ENCODE results near the gene NIT2.

NIT2 gene, protein sequence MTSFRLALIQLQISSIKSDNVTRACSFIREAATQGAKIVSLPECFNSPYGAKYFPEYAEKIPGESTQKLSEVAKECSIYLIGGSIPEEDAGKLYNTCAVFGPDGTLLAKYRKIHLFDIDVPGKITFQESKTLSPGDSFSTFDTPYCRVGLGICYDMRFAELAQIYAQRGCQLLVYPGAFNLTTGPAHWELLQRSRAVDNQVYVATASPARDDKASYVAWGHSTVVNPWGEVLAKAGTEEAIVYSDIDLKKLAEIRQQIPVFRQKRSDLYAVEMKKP
- long read RNA-seq, full-length matches to known transcripts: 194 of 195 reads
- long read RNA-seq, partial matches to known transcripts: 0 of 195 reads
- long read RNA-seq, other reads (novel, unspliced or antisense): 1 of 195 reads

DNA sequence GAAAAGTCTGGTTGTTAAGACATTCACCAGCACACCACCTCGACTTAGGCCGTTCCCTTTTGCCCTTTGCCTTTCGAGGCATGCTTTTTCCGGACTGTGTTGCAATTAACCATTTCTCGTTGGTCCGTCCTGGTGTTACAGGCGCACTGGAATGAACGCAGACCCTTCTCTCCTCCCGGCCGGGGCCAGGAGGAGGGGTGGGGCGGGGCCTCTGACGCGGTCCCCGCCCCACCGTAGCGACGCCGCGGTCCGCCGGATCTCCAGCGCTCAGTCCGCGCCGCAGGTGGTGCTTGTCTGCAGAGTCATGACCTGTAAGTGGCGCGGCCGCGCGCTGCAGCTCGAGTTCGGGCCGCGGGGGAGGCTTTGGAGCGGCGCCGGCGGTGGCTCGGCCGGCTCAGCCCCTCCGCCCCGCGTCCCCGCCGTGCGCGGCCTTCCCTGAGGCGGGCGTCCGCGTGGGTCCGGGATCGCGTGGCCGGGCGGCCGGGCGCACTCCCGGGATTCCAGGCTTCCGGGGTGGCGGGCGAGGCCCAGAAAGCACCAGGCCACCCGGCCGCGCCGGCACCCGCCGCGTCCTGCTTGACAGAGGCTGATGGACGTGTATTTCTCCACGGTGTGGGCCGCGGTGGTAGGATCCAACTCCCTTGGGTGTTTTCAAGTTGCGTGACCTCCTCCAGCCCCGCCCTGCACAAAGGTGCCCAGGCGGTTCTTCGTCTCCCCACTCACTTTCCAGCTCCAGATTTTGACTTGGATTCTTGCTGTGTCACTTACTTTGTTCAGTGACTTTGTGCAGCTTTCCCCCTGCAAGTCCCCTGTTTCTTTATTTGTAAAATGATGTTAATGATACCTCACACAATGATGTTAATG is at the start of gene NIT2:
Gene NIT2, plus strand, starts transcription at position 270 of the 864 bp plus-strand sequence. Its CDS starts 35 bp downstream, at position 305.
- Histone ChIP-seq H3K4me3 (replicated peaks; ENCODE audit: insufficient read depth, low read length) (peak within 1 kb of the TSS; percentile 72), H3K27ac (replicated peaks) (peak within 1 kb of the TSS; percentile 62), H3K27me3 (ENCODE audit: insufficient read depth, poor library complexity, severe bottlenecking) (no peaks in the 10 kb centered on the region)
- no peak for TF ChIP-seq SPI1 (IDR thresholded peaks at IDR 0.05; ENCODE audit: borderline replicate concordance, low read depth)
- TF ChIP-seq POLR2AphosphoS5 (IDR thresholded peaks at IDR 0.05; ENCODE audit: low read depth): peak; percentile 78
- DNase-seq (ENCODE audit: low read depth in 1 of 2, low spot score in 1 of 2): peak; percentile 59 to 81

DNA sequence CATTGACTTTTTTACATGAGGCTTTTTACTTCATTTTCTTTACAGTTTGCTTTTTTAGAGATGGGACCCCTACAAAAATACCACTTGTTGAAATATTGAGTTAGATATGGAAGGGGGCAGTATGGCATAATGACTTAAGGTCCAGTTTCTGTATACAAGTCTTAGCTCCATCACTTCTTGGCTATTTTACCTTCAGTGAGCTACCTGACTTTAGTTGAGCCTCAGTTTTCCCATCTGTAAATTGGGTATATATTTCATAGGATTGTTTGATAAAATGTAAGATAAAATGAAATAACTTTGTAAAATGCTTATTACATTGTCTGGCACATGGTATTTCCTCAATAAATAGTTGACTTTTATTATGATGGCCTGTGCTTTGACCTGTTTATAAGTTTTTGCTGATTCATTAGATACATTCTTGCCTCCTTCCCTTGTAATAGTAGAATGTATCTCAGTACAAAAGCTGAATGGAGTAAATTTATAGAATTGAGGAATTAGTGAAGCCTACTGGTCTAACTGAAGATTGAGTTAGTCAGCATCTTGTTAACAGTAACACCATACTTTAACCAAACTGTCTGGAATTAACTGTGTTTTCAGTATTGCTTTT is 46.2 kb upstream of the NIT2 start:
- TF ChIP-seq SPI1 (IDR thresholded peaks at IDR 0.05; ENCODE audit: borderline replicate concordance, low read depth) (no peak), POLR2AphosphoS5 (IDR thresholded peaks at IDR 0.05; ENCODE audit: low read depth) (no peak), GABPA (IDR thresholded peaks at IDR 0.05; ENCODE audit: low read depth) (no peak)
- TF ChIP-seq, protein P1, sequence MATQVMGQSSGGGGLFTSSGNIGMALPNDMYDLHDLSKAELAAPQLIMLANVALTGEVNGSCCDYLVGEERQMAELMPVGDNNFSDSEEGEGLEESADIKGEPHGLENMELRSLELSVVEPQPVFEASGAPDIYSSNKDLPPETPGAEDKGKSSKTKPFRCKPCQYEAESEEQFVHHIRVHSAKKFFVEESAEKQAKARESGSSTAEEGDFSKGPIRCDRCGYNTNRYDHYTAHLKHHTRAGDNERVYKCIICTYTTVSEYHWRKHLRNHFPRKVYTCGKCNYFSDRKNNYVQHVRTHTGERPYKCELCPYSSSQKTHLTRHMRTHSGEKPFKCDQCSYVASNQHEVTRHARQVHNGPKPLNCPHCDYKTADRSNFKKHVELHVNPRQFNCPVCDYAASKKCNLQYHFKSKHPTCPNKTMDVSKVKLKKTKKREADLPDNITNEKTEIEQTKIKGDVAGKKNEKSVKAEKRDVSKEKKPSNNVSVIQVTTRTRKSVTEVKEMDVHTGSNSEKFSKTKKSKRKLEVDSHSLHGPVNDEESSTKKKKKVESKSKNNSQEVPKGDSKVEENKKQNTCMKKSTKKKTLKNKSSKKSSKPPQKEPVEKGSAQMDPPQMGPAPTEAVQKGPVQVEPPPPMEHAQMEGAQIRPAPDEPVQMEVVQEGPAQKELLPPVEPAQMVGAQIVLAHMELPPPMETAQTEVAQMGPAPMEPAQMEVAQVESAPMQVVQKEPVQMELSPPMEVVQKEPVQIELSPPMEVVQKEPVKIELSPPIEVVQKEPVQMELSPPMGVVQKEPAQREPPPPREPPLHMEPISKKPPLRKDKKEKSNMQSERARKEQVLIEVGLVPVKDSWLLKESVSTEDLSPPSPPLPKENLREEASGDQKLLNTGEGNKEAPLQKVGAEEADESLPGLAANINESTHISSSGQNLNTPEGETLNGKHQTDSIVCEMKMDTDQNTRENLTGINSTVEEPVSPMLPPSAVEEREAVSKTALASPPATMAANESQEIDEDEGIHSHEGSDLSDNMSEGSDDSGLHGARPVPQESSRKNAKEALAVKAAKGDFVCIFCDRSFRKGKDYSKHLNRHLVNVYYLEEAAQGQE (IDR thresholded peaks at IDR 0.05; ENCODE audit: insufficient replicate concordance, low read depth): no peak
- TF ChIP-seq, protein P2, sequence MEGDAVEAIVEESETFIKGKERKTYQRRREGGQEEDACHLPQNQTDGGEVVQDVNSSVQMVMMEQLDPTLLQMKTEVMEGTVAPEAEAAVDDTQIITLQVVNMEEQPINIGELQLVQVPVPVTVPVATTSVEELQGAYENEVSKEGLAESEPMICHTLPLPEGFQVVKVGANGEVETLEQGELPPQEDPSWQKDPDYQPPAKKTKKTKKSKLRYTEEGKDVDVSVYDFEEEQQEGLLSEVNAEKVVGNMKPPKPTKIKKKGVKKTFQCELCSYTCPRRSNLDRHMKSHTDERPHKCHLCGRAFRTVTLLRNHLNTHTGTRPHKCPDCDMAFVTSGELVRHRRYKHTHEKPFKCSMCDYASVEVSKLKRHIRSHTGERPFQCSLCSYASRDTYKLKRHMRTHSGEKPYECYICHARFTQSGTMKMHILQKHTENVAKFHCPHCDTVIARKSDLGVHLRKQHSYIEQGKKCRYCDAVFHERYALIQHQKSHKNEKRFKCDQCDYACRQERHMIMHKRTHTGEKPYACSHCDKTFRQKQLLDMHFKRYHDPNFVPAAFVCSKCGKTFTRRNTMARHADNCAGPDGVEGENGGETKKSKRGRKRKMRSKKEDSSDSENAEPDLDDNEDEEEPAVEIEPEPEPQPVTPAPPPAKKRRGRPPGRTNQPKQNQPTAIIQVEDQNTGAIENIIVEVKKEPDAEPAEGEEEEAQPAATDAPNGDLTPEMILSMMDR (IDR thresholded peaks at IDR 0.05; ENCODE audit: insufficient read depth, low read length): no peak
- H3K4me3 ChIP-seq (replicated peaks; ENCODE audit: insufficient read depth, low read length): no peak overlapping the region
- no peaks in the 10 kb centered on the region for H3K27me3 ChIP-seq (ENCODE audit: insufficient read depth, poor library complexity, severe bottlenecking)
- no peak overlapping the region for H3K27ac ChIP-seq (replicated peaks)
- DNase-seq (ENCODE audit: low read depth in 1 of 2, low spot score in 1 of 2): no peak

DNA sequence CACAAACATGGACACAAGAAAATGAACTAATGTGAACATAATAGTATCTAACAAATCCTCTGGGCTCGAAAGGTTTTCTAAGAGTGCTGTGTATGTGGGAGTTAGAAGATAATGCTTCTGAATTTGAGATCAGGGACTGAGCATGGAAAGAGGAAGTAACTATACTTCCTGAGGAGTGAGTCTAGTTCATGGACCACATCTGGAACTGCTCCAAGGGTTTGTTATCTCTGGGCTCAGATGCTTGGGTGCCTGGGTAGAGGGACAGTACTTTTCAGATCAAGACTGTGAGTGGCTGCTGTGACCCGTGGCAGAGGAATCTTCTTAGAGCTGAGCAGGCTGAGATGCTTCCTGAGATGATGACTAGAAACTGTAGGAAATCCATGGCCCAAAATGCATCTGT is 45.2 kb upstream of the NIT2 start:
- no peaks in the 10 kb centered on the region for H3K27me3 ChIP-seq (ENCODE audit: insufficient read depth, poor library complexity, severe bottlenecking)
- DNase-seq (ENCODE audit: low read depth in 1 of 2, low spot score in 1 of 2): peak; percentile 29 to 67
- no peak overlapping the region for H3K27ac ChIP-seq (replicated peaks)
- TF ChIP-seq, protein P2 (IDR thresholded peaks at IDR 0.05; ENCODE audit: insufficient read depth, low read length): no peak
- TF ChIP-seq SPI1 (IDR thresholded peaks at IDR 0.05; ENCODE audit: borderline replicate concordance, low read depth): no peak; the same call in 1 of the 2 replicates
- TF ChIP-seq POLR2AphosphoS5 (IDR thresholded peaks at IDR 0.05; ENCODE audit: low read depth): no peak
- no peak for TF ChIP-seq GABPA (IDR thresholded peaks at IDR 0.05; ENCODE audit: low read depth)
- TF ChIP-seq, protein P1 (IDR thresholded peaks at IDR 0.05; ENCODE audit: insufficient replicate concordance, low read depth): no peak
- H3K4me3 ChIP-seq (replicated peaks; ENCODE audit: insufficient read depth, low read length): no peak overlapping the region

Measured in HL-60 (cell line).